GM15510 (cell line): ENCODE measurements around the gene SECISBP2.

Experiments used
- POLR2A ChIP-seq: IDR thresholded peaks from 3 replicates; pipeline ENCODE4 v1.6.1; 2011; ENCODE audit warnings: borderline replicate concordance; ENCODE audit not compliant: insufficient read length; ENCODE audit errors: extremely low read depth

SECISBP2 gene, protein sequence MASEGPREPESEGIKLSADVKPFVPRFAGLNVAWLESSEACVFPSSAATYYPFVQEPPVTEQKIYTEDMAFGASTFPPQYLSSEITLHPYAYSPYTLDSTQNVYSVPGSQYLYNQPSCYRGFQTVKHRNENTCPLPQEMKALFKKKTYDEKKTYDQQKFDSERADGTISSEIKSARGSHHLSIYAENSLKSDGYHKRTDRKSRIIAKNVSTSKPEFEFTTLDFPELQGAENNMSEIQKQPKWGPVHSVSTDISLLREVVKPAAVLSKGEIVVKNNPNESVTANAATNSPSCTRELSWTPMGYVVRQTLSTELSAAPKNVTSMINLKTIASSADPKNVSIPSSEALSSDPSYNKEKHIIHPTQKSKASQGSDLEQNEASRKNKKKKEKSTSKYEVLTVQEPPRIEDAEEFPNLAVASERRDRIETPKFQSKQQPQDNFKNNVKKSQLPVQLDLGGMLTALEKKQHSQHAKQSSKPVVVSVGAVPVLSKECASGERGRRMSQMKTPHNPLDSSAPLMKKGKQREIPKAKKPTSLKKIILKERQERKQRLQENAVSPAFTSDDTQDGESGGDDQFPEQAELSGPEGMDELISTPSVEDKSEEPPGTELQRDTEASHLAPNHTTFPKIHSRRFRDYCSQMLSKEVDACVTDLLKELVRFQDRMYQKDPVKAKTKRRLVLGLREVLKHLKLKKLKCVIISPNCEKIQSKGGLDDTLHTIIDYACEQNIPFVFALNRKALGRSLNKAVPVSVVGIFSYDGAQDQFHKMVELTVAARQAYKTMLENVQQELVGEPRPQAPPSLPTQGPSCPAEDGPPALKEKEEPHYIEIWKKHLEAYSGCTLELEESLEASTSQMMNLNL

DNA sequence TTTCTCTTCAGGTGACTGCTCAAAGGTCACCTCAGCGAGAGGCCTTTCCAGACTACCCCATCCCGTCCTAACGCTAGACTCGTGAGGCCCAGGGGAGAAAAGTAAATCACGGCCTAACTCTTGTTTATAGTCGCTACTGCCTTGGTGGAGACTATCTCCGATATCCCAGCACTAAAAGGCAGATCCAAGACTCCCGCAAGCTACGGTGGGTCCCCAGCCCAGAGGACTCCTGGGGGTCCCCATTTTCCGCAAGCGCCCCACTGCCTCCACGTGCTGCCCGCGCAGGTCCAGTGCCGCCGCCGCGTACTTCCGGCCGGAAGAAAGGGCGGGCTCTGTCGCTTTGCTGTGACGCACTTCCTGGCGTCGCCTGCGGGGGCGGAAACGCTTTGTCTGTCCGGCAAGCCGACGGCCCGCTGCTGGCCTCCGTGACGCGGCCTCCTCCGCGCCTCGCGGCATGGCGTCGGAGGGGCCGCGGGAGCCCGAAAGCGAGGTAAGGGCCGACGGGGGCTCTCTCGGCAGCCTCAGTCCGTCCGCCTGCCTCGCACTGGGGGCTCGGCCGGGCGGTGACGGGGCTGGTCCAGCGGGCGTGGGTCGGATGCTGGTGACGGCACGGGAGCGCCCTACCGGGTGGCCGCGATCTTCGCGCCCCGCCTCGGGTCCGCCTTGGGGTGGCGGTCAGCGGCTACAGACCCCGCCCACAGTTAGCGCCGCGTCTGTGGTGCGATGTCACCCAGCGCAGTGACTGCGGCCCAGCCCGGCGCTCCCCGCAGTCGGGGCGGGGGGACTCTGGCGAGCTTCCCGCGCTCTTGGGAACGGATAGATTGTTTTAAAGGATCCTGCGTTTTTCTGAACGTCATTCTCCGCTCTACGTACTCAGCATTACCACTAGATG is at the start of gene SECISBP2:
TSS of gene SECISBP2 (plus strand) at position 378 of the 892 bp plus-strand sequence. CDS start at position 455, 77 bp downstream.
- peak; percentile 92 for TF ChIP-seq POLR2A

DNA sequence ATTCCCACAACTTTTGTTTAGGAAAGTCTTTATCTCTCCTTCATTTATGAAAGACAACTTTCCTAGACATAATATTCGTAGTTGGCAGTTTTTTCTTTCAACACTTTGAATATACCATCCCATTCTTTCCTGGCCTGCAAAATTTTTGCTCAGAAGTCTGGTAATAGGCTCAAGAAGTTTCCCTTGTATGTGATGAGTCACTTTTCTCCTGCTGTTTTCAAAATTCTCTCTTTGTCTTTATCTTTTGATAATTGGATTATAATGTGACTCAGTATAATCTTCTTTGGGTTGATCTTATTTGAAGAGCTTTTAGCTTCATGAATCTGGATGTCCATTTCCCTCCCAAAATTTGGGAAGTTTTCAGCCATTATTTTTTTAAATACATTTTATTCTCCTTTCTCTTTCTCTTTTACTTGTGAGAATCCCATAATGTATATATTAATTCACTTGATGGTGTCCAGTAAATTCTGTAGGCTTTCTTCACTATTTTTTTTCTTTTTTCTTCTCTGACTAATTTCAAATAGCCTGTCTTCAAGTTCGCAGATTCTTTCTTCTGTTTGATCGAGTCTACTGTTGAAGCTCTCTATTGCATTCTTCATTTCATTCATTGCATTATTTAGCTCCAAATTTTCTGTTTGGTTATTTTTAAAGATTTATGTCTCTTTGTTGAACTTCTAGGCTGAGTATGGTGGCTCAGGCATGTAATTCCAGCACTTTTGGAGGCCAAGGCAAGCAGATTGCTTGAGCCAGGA is 44.6 kb upstream of the SECISBP2 start:
- no peak for TF ChIP-seq POLR2A

DNA sequence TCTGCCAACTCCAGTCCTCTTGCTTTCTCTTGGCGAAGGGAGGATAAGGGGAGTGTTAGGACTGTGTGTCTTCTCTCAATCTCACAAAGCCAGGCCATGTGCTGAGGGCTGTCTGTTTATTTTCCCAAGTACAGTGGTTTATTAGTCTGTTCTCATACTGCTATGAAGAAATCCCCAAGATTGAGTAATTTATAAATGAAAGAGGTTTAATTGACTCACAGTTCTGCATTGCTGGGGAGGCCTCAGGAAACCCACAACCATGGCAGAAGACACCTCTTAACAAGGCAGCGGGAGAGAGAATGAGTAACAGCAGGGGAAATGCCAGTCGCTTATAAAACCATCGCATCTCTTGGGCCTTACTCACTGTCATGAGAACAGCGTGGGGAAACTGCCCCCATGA is 43.5 kb upstream of the SECISBP2 start:
- TF ChIP-seq POLR2A: no peak

DNA sequence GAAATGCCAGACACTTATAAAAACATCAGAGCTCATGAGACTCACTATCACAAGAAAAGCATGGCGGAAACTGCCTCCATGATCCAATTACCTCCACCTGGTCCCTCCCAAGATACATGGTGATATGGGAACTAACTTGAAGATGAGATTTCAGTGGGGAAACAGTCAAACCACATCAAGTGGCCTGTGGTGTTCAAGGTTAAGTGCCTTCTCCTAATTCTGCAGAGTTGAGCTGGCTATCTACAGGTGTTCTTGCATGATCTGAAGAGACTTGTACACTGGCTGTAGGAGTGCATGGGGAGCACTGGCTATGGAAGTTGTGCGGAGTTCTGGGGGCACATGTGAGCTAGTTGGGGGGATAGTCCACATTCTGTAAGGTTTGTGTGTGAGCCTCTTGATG is 41.3 kb upstream of the SECISBP2 start:
- TF ChIP-seq POLR2A: no peak

DNA sequence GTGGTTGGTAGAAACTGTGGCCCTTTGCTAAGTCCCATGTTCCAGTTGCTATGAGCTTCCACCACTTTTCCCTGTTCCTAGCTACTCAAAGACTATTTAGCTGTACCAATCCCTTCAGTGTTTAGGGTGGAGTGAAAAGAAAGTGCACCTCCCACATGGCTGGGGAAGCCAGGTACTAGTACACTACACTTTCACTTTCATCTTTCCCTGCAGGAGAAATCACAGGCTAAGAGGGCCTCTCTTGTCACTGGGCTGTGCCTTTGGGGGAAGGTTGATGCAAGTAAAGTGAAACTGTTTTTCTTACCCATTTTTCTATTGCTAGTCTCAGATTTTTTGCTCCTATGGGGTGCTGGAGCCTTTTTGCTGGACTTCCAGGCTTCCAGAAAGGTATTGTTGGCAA is 40.8 kb upstream of the SECISBP2 start:
- no peak for TF ChIP-seq POLR2A

DNA sequence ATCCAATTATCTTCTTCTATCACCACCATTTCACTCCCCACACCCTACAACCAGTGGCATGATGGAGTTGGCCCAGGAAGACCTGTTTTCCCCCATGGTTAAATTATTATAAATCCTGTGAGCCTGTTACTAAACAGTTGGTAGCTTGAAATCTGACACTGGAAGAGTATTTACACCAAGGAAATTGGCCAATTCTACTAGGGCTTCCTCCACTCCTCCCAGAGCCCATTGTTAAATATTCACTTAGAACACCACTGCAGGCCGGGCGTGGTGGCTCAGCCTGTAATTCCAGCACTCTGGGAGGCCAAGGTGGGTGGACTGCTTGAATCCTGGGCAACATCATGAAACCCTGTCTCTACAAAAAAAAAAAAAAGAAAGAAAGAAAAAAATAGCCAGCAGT is 39.7 kb upstream of the SECISBP2 start:
- TF ChIP-seq POLR2A: no peak

DNA sequence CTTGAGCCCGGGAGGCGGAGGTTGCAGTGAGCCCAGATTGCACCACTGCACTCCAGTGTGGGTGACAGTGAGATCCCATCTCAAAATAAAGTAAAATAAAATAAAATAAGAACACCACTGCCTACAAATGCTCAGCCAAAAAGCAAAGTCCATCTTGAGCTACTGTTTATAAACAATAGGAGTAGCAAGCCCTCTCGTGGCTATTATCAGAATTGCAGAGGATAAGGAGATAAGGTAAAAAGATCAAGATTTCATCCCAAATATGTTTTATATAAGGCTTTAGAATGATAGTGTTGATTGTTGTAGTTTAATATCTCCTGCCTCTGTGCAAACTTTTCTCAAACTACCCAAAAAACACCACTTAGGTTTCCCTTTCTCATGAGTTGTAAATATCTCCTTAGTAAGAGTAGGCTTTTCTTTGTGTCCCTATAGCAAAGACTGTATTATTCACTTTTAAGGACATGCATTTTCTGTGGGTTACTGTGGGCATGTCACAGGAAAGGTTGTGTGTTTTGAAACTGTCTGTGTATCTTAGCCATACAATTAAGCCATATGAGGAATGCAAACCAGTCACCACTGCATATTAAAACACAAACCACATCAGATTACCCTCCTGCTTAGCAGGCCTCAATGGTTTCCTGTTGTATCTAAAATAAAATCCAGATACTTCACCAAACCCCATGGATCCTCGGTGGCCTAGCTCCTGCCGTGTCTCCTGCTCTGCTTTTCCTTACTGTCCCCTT is 39.1 kb upstream of the SECISBP2 start:
- TF ChIP-seq POLR2A: no peak

DNA sequence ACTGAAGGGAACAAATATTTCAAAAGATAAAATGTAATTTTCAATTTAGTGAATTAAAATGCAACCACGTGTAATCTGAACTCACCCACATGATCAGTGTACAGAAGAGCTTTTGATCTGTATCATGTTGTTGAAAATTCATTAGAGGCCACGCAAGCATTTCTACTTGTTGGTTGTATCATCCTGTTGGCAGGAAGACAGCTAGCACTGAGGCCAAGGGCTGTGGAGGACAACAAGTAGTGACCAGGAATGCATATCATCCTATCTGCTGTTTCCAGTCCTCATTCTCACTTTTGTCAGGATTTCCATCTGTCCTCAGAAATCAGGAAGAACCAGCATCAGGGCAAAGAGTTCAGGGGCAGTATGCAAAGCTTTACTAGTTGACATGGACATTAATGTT is 37.2 kb upstream of the SECISBP2 start:
- TF ChIP-seq POLR2A: no peak

DNA sequence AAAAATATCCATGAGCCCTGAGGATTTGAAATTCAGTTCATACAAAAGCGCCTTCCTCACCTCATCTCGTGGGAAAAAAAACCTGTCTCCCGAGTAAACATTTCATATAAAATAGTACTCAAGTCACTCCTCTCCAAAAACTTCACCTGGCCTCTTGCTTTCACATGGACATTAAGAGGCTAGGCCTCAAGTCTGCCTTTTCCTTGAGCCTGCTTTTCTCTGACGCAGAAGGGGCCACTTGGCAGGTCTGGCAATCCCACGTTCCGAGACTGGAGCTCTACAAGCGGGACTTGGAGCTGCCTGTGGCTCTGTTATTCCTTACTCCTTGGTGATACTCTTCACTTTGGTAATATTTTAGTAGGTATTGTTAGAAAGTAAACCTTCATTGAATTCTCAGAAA is 34.2 kb upstream of the SECISBP2 start:
- no peak for TF ChIP-seq POLR2A

DNA sequence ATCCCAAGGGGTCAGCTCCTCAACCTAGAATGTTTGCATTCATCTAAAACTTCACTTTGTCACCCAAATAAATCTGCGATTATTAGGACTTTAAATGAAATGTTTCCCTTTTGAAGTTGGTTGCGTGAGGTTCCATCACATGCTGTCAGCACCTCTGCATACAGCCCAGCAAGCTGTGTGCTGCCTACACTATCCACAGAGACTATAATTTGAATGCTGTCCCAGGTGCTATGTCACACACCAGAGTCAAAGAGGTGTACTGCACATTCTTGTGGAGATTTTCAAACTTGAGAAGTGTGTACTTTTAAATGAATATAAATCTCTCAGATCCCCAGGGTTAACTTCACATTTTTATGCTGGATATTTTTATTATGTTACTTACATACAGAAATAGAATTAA is 26.6 kb upstream of the SECISBP2 start:
- no peak for TF ChIP-seq POLR2A

DNA sequence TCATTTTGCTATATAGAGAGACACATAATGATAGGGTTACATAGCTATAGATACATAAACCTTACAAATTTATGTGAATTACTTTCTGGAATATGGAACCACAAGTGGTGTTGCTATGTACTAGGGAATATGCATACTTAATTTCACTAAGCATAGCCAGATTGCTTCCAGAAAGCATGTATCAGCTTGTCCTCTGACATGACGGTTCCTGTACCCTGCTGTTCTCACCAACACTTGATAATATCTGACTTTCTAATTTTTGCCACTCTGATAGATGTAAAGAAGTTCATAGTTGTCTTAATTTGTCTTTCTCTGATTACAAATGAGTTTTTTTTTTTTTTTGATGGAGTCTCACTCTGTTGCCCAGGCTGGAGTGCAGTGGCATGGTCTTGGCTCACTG is 25.3 kb upstream of the SECISBP2 start:
- no peak for TF ChIP-seq POLR2A

DNA sequence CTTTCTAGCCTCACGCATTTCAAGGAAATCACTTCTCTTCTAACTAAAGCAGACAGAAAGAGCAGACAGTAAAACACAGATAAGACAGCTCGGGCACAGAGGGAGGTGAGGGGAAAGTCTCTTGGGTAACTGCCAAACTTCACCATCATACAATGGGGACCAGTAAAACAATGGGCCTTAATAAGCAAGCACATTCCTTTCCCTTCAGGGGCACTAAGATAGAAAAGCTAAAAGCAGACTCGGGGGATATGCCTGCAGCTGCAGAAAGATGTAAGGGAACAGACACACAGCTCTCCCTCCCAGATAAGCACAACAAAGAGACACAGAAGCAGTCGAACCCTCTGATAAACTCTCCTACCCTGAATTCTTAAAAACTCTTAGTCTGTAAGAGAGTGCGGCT is 22.9 kb upstream of the SECISBP2 start:
- no peak for TF ChIP-seq POLR2A
